Measurements from ENCODE around the gene KCTD16.

DNA sequence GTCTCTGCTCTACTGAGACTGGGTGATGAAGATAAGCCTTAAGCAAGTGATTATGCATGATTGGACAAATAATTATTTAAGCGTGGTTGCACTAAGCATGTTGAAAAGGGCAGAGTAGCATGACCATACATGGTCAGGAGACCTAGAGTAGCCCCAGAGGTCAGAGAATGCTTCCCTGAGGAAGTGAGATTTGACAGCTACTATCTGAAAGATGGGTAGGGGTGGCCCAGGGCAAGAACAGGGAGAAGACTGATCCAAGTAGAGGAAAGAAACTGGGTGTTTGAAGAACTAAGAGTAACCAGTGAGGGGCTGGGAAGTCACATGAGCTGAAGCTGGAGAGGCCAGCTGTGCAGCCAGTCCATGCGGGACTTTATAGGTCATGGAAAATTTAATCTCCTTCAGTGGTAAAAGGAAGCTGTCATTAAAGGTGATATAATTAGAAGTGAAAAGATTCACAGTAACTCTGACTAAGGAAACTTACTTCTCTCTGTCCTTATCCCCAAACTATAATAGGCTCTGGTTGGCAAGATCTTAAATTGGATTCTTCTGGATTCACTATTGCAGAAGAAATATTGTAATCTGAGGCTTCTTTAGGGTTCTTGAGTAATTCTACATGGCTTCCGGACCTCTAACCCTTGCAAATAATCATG, 35.4 kb upstream of the KCTD16 start:
- TF ChIP-seq POLR2A (IDR thresholded peaks at IDR 0.05): no peak
- TF ChIP-seq, protein P1, sequence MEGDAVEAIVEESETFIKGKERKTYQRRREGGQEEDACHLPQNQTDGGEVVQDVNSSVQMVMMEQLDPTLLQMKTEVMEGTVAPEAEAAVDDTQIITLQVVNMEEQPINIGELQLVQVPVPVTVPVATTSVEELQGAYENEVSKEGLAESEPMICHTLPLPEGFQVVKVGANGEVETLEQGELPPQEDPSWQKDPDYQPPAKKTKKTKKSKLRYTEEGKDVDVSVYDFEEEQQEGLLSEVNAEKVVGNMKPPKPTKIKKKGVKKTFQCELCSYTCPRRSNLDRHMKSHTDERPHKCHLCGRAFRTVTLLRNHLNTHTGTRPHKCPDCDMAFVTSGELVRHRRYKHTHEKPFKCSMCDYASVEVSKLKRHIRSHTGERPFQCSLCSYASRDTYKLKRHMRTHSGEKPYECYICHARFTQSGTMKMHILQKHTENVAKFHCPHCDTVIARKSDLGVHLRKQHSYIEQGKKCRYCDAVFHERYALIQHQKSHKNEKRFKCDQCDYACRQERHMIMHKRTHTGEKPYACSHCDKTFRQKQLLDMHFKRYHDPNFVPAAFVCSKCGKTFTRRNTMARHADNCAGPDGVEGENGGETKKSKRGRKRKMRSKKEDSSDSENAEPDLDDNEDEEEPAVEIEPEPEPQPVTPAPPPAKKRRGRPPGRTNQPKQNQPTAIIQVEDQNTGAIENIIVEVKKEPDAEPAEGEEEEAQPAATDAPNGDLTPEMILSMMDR (IDR thresholded peaks at IDR 0.05 in 8 of 11, conservative IDR thresholded peaks at IDR 0.05 in 3 of 11): no peak
